NCI-H2081 (cell line): ENCODE data around the gene PRTFDC1.
A peak's percentile ranks its signal among the peaks of the same experiment; 100 is the strongest.

Source experiments
- DNase-seq, 2 experiments: peaks; one replicate each; lab custom pipeline; 2025; lab: John Stamatoyannopoulos, UW

Gene PRTFDC1

GRCh38 chr10:24872790-24873182 is 79.6 kb downstream of the PRTFDC1 start:
- no peak for DNase-seq

- DNase-seq: no peak
Observed at GRCh38 chr10:24872049-24872789, 80.2 kb downstream of the PRTFDC1 start.

GRCh38 chr10:24871011-24871935 is 81.1 kb downstream of the PRTFDC1 start:
- no peak for DNase-seq

- no peak for DNase-seq
Observed at GRCh38 chr10:24869354-24870015, 82.9 kb downstream of the PRTFDC1 start.

- no peak for DNase-seq
Observed at GRCh38 chr10:24866604-24867583, 85.5 kb downstream of the PRTFDC1 start.

- DNase-seq: no peak
Observed at GRCh38 chr10:24865783-24866182, 86.6 kb downstream of the PRTFDC1 start.

- no peak for DNase-seq
Observed at GRCh38 chr10:24862589-24862988, 89.8 kb downstream of the PRTFDC1 start.

- no peak for DNase-seq
Observed at GRCh38 chr10:24858288-24859270, 93.8 kb downstream of the PRTFDC1 start.

GRCh38 chr10:24857031-24857725 is 95.2 kb downstream of the PRTFDC1 start:
- DNase-seq: no peak

GRCh38 chr10:24854256-24854655 is 98.2 kb downstream of the PRTFDC1 start:
- DNase-seq: peak in 1 of 2 experiments; percentile 46

GRCh38 chr10:24853661-24854060 is 98.7 kb downstream of the PRTFDC1 start:
- no peak for DNase-seq

- peak; percentile 77 to 88 for DNase-seq
Observed at GRCh38 chr10:24851629-24852028, 100.8 kb downstream of the PRTFDC1 start.

GRCh38 chr10:24850727-24851296 is 101.6 kb downstream of the PRTFDC1 start:
- no peak for DNase-seq

- DNase-seq: peak; percentile 42 to 72
Observed at GRCh38 chr10:24849501-24850299, 102.7 kb downstream of the PRTFDC1 start.

GRCh38 chr10:24849051-24849450 is 103.4 kb downstream of the PRTFDC1 start:
- peak; percentile 53 to 86 for DNase-seq

- no peak for DNase-seq
Observed at GRCh38 chr10:24848195-24848594, 104.2 kb downstream of the PRTFDC1 start.

- DNase-seq: no peak
Observed at GRCh38 chr10:24847112-24848070, 105.0 kb downstream of the PRTFDC1 start.
